Effector CD8-positive, alpha-beta T cell (primary cell): ENCODE results near the gene SCN3A.

Experiments used
- DNase-seq: peaks from one replicate; lab custom pipeline; 2025; lab: John Stamatoyannopoulos, UW

Gene SCN3A

DNA sequence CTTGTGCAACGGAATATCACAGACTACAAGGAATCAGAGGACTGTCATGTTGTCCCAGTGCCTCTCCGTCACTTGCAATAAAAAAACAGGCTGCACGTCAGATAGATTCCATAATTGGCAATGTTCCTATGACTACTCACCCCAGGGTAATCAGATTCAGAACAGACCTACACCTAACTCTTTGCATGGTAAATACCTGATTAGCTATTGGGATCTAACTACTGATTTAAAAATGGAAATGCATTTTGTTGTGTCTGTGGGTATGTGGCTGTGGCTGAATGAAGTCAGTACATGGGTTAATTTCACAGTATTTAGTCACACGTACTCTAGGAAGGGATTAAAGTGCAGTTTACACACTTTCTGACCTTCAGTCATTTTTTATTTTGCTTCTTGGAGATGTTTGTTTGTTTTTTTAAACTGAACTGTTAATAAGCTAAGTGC lies 91.7 kb downstream of the SCN3A start:
- no peak for DNase-seq

DNA sequence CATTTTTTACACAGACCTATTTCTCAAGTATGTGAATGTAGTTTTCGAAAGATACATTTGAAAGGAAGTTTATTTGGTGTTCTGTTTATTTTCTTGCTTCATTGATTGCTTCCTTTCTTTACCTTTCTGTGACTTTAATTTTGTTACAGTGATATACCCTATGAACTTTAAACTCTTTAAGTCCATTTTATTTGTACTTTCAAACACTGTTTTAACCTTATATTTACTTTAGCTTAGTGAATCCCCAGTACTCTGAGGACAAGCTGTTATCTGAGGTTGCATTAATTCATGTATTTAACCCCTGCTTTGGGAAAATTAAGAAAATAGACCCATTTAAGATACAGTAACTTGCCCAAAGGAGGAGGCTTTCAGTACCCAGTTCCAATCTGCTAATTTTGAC lies 93.5 kb downstream of the SCN3A start:
- no peak for DNase-seq

DNA sequence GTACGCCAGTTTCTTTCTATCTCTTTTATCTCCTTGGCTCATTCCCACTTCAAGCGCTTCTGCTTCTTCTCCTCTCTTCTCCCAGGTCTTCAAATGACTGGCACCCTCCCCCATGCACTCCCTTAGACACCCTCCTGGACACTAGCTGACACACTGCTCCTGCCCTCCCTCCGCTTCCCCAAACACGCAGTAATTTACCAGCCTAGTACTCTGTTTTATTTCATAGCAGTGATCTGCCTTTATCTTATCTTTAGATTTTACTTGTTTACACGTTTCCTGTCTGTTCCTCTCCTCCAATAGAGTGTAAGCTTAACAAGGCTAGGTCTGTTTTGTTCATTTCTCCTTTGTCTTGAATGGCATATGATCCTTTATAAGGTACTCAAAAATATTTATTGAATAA lies 93.9 kb downstream of the SCN3A start:
- DNase-seq = no peak

DNA sequence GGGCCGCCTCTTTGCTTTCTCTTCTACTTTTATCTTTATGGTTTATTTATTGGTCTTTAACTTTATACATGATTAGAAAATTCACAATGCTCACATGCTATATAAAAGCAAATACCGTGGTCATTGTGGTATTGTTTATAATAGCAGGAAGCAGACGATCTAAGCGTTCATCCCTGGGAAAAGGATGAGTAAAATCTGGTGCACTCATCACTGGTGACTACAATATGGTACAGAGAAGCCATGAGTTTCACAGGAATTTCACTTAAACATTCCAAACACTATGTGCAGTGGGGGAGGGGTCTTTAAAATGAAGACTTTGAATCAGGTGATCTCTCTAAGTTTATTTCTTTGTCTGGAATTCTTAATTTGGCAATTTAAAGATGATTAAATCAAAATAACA lies 97.9 kb downstream of the SCN3A start:
- no peak for DNase-seq

DNA sequence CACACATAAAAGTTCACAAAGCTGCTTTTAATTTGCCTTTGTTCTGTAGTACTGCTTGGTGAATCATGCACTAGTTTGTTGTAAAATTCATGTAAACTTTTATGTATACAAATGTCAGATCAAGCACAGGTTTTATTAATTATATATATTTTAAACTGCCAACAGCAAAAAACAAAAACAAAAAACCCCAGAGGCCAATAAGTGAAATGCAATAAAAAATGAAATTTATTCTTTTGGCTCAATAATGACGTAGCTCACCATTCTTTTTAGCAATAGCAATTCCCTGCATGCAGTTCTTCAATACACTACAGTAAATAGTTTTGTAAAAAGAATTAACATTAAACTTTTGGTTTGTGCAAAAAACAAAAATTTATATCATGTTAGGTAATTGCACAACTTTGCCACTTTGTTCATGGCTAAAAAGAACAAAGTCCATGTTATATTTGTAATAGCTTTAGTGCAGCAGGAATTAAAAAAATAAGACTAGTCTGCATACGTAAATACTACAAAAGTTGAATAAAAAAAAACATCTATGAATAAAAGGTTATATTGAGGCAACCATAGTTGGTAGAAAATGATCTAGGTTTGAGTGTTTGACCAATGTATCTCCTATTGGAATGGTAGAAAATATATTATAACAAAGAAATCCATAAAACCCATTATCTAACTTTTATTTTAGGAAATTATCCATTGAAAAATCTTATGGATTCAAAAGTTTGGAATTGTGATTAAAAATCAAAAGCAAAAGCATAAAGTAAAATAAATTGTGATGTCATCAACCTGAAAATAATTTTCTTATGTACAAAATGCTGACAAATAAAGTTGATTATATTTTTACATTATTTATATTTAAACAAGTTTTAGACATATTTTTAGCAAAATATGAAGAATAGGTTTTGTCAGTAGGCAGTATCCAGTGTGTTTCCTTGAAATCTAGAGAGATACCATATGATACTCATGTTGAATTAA lies 115.6 kb downstream of the SCN3A start:
- no peak for DNase-seq

DNA sequence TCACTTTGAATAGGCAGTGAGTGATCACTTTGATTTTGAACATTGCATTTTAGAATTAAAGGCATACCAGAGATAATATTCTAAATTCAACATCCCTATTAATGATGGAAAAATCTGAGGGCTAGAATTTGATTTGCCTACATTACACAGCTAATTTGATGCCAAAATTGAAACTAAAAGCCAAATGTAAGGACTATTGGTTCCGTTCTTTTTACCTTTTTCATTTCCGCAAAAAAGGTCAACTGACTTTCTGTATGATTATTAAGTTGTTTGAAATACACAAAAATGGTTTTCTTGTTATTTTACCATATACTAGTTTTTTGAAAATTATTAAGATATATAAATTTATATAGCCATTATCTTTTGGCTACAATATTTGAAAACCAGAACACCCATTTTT lies 117.5 kb downstream of the SCN3A start:
- DNase-seq = no peak

DNA sequence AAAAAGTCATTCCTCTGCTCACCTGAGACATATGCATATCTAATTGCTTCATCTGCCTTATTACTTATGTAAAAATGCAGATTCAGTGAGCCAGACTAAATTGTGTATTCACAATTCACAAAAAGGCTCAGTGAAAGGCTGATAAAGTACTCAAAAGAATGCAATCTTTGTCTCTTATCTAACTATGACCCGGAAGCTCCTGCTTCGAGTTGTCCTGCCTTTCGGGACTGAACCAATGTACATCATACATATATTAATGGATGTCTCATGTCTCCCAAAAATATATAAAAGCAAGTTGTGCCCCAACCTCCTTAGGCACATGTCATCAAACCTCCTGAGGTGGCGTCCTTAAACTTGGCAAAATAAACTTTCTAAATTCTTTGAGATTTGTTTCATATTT lies 120.5 kb downstream of the SCN3A start:
- no peak for DNase-seq

DNA sequence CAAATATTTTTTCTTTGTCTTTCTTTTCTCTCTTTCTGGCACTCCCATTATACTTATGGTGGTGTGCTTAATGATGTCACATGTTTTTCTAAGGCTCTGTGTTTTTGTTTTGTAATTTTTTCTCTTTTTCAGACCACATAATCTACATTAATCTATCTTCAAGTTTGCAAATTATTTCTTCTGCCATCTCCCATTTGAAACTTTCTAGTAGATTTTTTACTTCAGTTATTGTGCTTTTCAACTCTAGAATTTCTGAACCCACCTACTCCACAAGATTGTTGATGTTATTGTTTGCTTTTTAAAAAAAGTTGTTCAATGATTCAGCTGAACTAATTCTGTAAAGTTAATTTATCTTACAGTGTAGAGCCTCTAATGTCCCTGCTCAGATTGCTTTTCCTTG lies 121.4 kb downstream of the SCN3A start:
- no peak for DNase-seq

DNA sequence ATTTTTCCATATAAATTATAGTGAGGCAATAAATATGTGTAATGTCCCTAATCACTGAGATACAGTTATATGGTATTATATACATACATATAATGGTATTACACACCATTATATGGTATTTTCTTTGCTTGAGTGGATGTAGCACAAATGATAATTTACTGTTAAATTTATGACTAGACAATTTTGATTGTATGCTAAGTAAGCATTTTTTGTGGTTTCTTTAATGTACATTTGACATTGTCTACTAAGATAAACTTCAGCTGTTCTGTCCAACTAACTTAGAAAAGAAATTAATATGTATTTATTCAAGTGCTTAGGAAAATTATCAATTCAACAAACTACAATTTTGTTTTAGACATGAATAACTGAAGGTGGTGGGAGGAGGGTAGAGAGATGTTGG lies 122.6 kb downstream of the SCN3A start:
- DNase-seq = no peak

DNA sequence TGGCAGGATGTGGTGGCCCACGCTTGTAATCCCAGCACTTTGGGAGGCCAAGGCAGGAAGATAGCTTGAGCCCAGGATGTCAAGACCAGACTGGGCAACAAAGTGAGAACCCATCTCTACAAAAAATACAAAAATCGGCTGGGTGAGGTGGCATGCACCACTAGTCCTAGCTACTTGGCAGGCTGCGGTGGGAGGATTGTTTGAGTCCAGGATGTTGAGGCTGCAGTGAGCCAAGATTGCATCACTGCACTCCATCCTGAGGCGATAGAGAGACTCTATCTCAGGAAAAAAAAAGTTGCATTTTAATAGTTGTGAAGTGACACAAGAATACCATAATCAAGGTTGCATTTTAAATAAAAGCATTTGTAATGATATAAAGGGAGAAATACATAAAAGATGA lies 124.4 kb downstream of the SCN3A start:
- DNase-seq = no peak

DNA sequence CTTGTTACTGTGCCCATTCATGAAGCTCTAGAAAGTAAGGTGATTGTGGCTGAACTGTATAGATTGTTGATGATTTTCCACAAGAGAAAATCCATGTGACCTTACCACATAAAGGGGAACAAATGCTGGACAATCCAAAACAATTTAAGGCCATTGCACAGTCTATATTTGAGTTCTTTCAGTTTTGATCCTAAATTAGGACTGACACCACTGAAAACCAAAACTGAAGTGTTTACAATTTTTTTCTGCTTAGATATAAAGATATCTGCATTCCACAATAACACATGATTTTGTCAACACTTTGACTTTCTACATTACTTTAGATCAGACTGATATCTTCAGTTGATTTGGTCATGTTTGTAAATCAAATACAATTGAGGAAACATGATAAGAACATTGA lies 124.9 kb downstream of the SCN3A start:
- no peak for DNase-seq

DNA sequence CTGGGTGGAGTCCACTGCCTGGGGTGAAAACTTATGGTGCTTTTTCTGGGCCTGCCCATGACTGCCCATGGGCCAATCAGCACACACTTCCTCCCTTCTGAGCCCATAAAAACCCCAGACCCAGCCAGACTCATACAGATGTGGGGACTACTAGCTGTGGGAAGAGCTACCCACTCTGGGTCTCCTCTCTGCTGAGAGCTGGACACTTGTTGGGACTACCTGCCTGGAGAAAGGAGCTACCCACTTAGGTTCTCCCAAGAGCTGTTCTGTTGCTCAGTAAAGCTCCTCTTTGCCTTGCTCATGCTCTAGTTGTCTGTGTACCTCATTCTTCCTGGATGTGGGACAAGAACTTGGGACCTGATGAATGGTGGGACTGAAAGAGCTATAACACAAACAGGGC lies 129.0 kb downstream of the SCN3A start:
- no peak for DNase-seq

DNA sequence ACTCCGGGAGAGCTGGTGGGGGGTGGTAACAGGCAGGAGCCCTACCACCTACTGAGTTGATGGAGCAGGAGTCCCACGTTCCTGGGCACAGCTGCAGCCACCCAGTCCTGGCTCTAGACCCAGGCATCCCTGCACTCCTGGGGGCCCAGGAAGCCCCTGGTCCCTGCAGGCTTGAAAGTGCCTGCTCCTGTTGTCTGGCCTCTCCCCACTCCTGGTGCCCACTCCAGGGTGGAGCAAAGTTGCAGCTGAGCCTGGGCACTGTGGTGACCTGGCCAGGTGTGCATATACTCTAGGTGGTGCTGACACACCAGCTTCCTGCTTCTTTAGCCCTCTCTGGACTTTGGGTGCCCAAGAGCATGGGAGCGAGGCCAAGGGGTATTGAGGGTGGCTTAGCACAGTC lies 129.5 kb downstream of the SCN3A start:
- DNase-seq = no peak

DNA sequence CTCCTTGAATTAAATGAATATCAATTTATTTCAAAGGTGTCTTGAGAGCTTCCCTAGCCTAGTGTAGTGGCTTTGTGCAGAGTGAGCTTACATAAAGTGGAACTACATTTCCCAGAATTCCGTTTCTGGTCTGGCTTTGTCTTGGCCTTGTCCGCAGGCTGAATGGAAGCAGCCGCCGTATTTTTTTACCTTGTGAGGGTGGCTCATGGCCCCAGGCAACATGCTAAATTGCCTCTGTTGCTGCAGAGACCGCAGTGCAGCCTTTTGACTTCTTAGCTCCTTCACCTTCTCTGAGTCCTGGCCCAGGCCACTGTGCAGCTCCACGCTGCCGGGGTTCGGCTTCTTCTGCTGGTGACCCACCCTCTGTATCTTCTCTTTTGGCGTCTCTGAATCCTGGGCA lies 133.8 kb downstream of the SCN3A start:
- DNase-seq = no peak

DNA sequence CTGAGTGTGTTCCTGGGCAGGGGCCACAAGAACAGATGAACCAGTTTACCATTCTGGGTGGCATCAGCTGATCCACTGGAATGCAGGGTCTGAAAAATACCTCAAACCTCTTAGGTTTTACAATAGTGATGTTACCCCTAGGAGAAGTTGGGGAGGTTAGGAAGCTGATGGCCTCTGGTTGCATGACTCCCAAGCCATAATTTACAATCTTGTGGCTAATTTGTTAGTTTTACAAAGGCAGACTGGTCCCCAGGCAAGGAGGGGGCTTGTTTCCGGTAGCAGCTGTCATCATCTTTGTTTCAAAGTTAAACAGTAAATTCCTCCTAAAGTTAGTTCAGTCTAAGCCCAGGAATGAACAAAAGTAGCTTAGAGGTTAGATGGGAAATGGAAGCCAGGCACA lies 134.7 kb downstream of the SCN3A start:
- no peak for DNase-seq

DNA sequence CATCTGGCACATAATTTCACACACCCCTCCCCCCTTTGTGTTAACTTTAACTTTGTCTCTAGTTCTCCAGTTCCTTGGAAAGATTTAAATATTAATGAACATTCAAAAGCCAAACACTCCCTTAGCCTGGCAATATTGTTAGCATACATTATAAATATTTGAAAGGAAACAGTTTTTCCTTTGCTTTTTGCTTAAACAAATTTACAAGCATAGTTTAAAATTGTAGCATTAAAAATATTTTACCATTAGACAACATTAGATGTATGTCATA lies 135.4 kb downstream of the SCN3A start:
- DNase-seq = no peak

DNA sequence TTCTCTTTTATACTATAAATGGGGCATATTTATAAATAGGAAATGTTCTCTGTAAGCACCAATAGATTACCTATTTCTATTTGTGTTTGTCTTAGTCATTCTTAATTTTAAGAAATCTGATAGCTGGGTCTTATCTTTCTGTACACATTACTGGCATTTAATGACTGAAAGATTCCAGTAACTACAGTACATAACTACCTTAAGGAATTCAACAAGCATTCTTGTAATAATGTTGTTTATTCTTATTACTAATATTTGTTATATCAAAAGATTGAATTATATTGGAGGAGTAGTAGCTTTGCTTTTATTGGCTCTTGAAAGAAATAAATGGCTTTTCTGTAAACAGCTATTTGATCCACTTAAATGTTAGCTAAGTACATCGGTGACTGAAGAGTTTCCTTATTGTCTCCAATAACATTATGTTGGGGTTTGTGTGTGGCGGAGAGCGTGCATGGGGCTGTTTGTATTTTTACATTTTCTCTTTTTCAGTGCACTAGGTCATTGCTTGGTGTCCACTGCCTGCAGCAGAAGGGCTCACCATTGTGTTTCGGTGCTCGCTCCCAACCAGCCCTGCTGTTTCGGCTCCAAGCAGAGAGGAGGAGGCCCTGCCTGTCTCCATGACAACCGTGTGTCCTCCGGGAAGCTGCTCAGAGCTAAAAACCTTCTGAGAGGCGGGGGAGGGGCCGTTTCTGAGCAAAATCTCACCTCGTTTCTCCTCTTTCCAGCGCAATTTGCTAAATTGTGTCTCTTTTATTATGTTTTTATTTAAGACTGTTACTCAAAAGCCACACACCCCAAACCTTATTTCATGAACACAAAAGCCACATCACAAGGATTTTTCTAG lies 136.0 kb downstream of the SCN3A start:
- no peak for DNase-seq

DNA sequence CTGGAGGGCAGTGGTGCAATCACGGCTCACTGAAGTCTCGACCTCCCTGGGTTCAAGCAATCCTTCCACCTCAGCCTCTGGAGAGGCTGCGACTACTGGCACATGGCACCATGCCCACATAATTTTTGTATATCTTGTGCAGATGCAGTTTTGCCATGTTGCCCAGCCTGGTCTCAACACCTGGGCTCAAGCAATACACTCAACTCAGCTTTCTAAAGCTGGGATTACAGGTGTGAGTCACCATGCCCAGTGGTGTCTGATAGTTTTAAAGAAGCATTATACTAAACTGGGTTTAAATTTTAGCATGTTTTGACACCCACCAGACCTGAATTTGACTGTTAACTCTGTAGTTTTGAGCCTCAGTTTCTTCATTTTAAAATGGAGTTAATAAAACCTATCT lies 139.1 kb downstream of the SCN3A start:
- no peak for DNase-seq

DNA sequence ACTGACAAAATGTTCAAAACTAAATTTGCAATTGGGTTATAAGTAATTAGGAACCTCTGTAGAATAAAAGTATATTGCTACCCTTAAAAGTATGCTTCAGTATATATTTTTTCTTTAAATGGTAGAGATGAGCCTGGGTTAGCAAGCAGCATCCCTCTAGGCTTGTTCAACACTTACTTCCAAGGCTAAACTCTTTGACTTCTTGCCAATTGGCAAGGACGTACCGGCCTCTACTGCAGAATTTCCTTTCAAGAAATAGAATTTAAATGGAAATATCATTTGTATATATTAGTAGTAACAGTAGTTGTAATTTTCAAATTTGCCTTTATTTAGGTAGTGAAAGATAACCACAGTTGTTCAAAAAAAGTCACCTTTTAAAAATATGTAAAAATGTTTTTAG lies 143.4 kb downstream of the SCN3A start:
- no peak for DNase-seq

DNA sequence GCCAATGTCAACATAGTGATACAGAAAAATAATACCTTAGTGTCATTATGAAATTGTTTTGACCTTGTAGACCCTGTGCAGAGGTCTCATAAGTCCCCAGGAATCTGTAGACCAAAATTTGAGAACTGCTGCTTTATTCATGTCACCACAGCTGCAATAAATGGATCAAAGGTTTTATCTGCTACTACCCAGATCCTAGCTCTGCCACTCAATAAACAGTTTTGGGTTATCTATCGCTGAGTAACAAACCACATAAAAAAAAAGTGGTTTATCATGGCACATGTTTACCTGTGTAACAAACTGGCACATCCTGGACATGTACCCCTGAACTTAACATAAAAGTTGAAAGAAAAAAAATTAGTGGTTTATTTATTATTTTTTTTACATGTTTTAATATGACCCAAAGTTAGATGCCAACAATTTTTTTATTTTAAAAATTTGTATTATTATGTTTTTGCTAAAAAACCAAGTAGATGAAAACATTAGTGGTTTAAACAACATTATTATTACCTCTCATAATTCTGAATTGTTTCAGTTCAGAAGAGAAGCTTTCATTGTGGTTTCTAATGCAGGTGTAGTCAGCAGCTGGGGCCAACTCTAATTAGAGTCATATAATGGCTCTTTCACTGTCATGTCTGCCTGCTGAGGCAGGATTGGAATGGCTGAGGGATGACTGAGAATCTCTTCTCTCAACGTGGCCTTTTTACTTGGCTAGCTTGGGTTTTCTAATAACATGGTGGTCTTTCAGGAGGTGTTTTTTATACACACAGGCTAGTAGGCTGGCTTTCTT lies 145.2 kb downstream of the SCN3A start:
- DNase-seq = no peak

DNA sequence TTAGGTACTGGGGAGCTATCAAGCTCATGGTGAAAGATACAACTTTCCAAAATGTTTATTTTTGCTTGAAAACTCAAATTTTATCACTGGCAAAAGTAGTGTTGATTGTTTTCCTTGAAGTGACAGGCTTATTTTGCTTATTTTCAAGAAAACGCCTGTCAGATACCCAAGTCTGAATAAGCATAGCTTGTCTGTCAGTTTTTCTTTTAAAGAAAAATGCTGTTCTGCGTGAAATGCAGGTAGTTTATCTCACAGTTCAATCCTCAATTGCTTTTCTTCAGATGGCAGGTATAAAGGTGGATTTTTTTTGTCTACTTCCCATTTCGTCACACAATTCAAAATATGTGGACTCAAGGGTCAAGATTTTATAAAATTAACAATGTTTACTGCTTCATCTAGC lies 145.9 kb downstream of the SCN3A start:
- no peak for DNase-seq

DNA sequence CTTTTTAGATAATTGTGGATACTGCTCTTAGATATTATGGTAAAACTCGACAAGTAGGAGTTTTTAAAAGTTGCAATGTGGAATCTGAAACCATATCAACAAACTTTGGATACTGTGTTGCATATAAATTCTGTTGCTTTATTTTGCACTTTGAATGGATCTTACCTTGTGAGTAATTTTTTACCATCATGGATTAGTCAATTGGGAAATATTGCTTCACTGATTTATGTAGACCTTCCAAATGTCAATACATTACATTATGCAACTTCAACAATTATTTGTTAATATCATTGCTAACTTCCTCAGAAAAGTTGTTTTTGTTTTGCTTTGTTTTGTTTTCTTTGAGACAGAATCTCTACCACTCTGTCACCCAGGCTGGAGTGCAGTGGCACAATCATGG lies 146.5 kb downstream of the SCN3A start:
- no peak for DNase-seq

DNA sequence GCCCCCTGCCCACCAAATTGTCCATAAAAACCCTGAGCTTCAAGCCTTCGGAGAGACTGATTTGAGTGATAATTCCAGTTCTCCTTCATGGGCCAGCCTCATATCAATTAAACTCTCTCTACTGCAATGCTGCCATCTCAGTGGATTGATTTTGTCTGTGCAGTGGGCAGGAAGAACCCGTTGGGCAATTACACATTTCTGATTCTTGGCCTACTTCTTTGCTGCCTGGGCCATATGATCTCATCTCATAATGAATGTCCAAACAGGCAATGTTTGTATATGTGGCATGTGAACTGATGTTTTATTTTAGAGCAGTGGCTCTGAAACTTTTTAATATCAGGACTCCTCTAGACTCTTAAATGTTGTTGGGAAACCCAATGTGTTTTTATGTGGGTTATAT lies 147.3 kb downstream of the SCN3A start:
- DNase-seq = no peak
